ENCODE data around the gene FAM180A.
"Not testable (repeated sequence)": the region's sequence is repeated elsewhere in the genome, so short reads cannot be mapped to it uniquely, and the experiment has no call there.

FAM180A gene

DNA sequence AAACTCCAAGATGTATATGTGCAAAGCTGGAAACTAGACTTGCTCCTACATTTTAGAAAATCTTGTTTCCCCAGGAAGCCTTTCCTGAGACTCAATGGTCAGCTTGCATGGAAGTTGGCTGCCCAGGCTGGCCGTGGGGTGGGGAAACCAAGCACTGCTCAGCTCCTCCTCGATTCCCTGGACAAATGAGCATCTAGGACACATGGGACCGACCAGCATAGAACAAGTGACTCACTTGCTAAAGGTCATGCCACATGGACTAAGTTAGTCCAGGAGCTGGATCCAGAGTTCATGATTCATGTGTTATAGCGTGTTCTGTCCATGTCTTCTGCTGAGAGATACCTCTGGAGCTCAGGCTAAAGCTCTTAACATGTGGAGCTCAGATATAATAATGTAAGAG, 6.2 kb downstream of the FAM180A start:
- in situ Hi-C loops (cut with MboI; ENCODE audit: low sequenced_read_pairs): no loop called here

- in situ Hi-C loops (cut with MboI; ENCODE audit: low sequenced_read_pairs): no loop called here
These were observed 6.7 kb downstream of the FAM180A start for GRCh38 chr7:135741905-135742304.

DNA sequence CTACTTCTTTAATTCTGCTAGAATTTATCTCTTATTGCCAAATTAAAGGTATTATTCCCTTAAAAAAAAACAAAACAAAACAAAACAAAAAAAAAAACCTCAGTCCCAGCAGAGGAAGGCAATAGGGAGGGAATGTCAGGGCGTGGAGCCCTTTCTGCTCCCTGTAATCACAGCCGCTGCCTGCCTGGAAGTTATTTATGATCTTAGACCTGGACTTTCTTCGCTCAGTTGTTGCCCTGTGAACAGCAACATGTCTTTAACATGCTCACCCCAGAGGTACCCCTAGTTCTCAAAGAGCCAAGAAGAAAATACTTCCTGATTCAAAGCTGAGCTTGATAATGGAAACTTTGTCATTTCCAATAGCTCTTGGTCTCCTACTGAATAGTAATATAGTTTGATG, 7.7 kb downstream of the FAM180A start:
- in situ Hi-C loops (cut with MboI; ENCODE audit: low sequenced_read_pairs): no loop called here

- in situ Hi-C loops (cut with MboI; ENCODE audit: low sequenced_read_pairs): not testable (repeated sequence)
These were observed 11.3 kb downstream of the FAM180A start for GRCh38 chr7:135737306-135737647.

DNA sequence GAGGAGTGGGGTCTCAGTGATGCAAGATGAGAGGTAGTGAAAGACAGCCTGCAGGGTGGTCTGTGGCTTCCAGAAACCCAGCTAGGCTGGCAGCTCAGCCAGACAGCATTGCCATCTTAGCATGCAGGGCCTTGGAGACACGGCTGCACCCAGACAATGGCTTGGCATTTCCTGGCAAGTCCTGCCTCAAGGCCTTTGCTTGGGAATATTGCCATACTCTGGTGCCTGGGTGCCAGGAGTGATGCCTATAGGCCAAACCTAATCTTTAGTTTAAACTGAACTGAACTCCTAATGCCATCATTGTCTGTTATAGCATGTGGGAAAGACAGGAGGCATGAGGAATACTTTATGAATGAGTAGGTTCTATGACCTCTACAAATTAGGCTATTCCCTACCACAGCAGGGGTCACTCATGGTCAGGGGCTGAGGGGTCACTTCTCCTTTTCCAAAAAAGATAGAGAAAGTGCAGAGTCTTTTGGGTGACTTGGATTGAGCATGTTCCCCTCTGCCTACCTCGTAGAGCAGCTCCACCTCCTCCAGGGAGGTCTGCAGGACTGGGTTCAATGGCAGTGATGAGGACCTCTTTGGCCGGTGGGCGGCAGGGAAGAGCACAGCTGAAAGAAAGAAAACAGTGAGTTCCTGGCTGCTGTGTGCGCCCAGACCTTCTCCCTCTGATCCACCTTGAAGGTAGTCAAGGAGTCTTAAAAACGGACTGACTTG, 11.9 kb downstream of the FAM180A start:
- in situ Hi-C loops (cut with MboI; ENCODE audit: low sequenced_read_pairs): no loop called here

- in situ Hi-C loops (cut with MboI; ENCODE audit: low sequenced_read_pairs): no loop called here
These were observed 14.3 kb downstream of the FAM180A start for GRCh38 chr7:135734343-135734689.

GRCh38 chr7:135733603-135734342, 14.8 kb downstream of the FAM180A start:
- in situ Hi-C loops (cut with MboI; ENCODE audit: low sequenced_read_pairs): no loop called here

- in situ Hi-C loops (cut with MboI; ENCODE audit: low sequenced_read_pairs): no loop called here
These were observed 17.5 kb downstream of the FAM180A start for GRCh38 chr7:135731131-135731530.

- in situ Hi-C loops (cut with MboI; ENCODE audit: low sequenced_read_pairs): no loop called here
These were observed 19.4 kb downstream of the FAM180A start for GRCh38 chr7:135729230-135729629.

DNA sequence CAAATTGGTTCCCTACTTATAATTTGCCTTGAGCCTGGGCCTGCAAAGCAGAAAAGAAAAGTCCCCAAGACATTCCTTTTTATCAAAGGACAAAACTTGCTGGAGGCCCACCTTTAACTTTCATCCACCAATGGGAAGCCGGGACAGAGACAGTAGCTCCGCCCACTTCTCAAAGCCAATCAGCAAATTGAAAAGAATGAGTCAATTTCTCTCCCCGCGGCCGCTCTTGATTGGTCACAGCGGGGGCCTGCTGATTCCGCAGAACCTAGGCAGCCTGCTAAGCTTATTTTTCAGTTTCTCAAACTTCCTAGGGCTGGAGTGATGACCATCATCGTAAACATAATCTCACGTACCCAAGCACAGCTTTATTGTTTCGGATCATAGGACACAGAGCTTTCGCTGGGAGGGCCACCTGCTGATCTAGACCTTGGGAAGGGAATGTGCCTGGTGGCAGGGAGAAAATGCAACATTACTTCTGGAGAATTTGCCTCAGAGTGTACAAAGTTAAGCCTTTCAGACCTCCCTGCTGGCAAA, 20.4 kb downstream of the FAM180A start, which contains the start of gene SLC13A4:
SLC13A4 (minus strand) TSS at position 51 of the 534 bp plus-strand sequence. CDS start 690 bp downstream, outside the sequence.
- in situ Hi-C loops (cut with MboI; ENCODE audit: low sequenced_read_pairs): no loop called here

DNA sequence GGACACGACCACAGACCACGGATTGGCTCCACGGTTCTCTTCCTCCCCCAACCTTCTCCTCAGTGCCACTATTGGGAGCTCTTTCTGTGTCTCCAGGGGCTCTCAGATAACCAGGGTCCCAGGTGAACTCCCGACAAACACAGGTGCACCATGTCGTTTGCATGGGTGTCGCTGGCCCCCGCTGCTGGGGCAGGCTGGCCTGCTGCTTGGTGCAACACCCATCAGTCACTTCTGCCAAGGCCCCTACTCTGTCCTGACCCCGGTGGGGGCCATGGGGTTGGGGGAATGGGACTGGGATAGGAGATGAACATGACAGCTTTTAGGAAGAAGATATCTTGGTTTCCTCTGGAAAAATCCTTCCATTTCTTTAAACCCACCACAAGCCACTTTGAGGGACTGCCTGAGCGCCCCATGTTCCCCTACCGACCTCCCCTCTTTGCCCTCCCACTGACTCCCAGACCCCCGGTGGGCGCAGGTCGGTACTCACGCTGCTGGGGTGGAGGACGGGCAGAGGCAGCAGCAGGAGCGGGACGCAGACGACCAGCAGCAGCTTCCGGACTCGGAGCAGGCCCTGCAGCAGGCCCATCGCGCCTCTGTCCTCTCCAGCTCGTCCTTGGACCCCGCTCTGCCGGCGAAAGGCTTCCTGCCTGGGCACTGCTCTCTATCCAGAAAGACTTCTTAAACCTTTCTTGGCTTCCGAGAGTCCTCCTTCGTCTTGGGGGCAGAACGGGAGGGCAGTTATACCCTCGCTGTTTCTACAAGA, 21.5 kb downstream of the FAM180A start:
- in situ Hi-C loops (cut with MboI; ENCODE audit: low sequenced_read_pairs): no loop called here

DNA sequence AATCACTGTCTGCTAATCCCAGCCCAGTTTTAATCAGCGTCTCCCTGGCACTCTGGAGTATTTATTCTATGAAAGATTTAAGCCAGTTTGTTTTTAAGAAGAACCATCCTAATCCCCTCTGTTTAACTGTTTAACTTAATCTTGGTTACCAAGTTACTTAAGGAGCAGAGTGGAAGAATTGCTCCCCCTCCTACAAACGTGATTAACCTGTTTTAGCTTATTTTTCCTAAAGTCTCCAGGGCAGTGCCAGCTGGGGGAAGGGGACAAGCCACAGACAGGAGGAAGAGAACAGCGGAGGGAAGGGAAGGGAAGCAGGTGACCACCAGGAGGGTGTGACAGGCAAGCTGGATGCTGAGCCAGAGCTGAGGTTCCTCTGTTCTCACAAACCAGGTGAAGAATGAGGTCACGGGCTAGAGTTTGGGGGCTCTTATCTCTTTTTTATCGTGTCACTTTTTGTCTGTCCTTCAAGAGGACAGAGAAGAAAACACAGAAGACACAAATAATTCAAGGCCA, 22.3 kb downstream of the FAM180A start:
- in situ Hi-C loops (cut with MboI; ENCODE audit: low sequenced_read_pairs): no loop called here

DNA sequence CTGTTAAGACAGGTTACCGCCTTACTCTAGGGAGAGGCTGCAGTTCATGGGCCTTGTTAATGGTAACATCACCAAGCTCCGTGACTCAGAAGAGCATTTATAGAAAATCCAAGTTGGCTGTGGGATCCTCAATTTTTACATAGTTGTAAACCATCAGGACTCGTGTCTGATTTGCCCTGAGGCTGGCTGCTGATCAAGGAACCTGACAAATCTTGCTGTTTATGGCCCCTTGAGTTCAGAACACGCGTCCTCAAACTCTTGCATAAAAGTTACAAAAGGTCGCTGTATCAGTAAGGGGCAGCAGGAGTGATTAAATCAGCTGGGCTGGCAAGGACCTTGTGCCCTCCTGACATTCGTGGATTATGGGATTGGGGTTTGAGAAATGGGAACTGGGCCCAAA, 25.2 kb downstream of the FAM180A start:
- in situ Hi-C loops (cut with MboI; ENCODE audit: low sequenced_read_pairs): no loop called here

- in situ Hi-C loops (cut with MboI; ENCODE audit: low sequenced_read_pairs): no loop called here
These were observed 27.3 kb downstream of the FAM180A start for GRCh38 chr7:135721198-135721820.

GRCh38 chr7:135719688-135720087, 28.9 kb downstream of the FAM180A start:
- in situ Hi-C loops (cut with MboI; ENCODE audit: low sequenced_read_pairs): no loop called here

DNA sequence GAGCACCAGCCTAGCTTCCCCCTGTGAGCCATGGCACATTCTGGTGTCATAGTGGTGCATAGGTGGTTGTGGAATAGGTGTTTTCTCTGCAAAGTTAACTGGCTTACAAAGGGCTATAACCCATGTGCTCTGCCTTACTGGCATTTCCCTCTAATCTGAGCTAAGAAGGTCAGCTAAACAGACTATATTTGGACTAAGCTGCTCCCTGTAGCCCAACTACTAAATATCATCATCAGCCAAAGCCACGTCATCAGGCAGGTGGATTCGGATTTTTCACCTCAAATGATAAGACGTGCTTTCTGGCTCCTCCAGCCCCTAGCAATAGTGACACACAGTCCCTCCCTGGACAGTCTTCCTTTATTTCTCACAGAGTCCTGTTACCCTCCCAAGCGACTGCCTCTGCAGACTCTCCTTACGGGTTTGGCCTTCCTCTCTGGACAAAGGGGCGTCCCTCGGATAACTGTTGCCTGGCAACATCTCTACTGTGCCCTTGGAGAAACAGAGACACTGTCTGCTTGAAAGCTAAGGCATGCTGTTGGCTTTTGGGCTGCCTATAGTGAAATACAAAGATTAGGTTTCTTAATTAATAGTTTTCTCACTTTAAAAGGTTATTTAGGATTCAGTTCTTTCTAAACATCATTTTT, 29.7 kb downstream of the FAM180A start:
- in situ Hi-C loops (cut with MboI; ENCODE audit: low sequenced_read_pairs): no loop called here

- in situ Hi-C loops (cut with MboI; ENCODE audit: low sequenced_read_pairs): no loop called here
These were observed 30.4 kb downstream of the FAM180A start for GRCh38 chr7:135718219-135718618.

DNA sequence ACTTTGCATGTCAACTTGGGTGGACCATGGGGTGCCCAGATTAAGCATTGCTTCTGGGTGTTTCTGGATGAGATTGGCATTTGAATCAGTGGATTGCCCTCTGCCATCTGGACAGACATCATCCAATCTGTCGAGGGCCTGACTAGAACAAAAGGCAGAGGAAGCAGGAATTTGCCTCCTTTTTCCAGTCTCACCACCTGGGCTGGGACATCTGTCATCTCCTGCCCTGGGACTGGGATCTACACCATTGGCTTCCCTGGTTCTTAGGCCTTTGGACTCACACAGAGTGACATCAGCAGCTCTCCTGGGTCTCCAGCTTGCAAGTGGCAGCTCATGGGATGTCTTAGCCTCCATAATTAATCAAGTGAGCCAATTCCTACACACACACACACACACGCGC, 30.9 kb downstream of the FAM180A start:
- in situ Hi-C loops (cut with MboI; ENCODE audit: low sequenced_read_pairs): no loop called here

- in situ Hi-C loops (cut with MboI; ENCODE audit: low sequenced_read_pairs): no loop called here
These were observed 31.9 kb downstream of the FAM180A start for GRCh38 chr7:135716677-135717238.

DNA sequence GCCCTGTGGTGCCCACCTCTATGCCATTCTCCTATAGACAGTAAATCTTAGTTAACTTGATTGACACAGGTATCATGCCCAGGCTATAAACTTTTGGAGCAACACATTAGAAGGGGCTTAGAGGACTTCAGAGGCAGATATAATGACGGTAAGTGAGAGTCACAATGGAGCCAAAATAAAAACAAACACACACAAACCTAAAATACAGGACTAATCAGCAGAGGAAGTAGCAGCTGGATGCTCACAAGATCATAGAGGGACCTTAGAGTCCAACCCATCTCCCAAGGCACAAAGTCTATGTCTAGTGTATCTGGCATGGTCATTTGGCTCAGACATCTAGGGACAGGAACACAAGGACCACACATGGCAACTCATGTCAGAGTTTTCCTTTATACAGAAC, 32.9 kb downstream of the FAM180A start:
- in situ Hi-C loops (cut with MboI; ENCODE audit: low sequenced_read_pairs): no loop called here
